Omental fat pad (tissue), 4 donors: Measurements from ENCODE around the gene DOK7. TPM values are rescaled to one million over a fixed set of nuclear protein-coding genes. Genes with fewer than 3 reads are reported as not detected.

Experiments
- ATAC-seq: fragments of 150-250 bp; one replicate; pipeline ENCODE4 v1.9.1; 2016; ENCODE audit warnings: mild to moderate bottlenecking, moderate library complexity; ENCODE audit not compliant: low FRiP score
- DNase-seq: peaks from one replicate; pipeline ENCODE4 v3.0.0-alpha.2; 2019; ENCODE audit warnings: low spot score
- CTCF ChIP-seq, 3 donors: fragments of 450-650 bp; IDR thresholded peaks; one replicate each; pipeline ENCODE4 v1.5.1; 2016 to 2017; ENCODE audit warnings: antibody characterized with exemption in 3 of 3, mild to moderate bottlenecking in 3 of 3, moderate library complexity in 2 of 3
- total RNA-seq, 4 donors: library from RNA; depleted of rRNA; stranded (reverse); fragments of >200 nt; gene quantifications; one replicate each; pipeline ENCODE4 v1.1.0, GENCODE V29; 2016

The DOK7 gene
- total RNA-seq, 4 donors from 2014 or later: not detected

GRCh38 chr4:3438847-3439180 lies 24.3 kb upstream of the DOK7 start:
- no peak for ATAC-seq

GRCh38 chr4:3439391-3439790 lies 23.7 kb upstream of the DOK7 start:
- no peak for TF ChIP-seq CTCF (IDR thresholded peaks at IDR 0.05)
- no peak for DNase-seq
- ATAC-seq: no peak

More at GRCh38 chr4:3438847-3439180, 24.3 kb upstream of the DOK7 start:
- TF ChIP-seq CTCF (IDR thresholded peaks at IDR 0.05): no peak
- no peak for DNase-seq

- ATAC-seq (no peak), DNase-seq (no peak)
- TF ChIP-seq CTCF (IDR thresholded peaks at IDR 0.05): no peak
These were observed 23.1 kb upstream of the DOK7 start for GRCh38 chr4:3440011-3440410.

GRCh38 chr4:3440979-3441500 lies 22.1 kb upstream of the DOK7 start:
- no peak for TF ChIP-seq CTCF (IDR thresholded peaks at IDR 0.05)
- ATAC-seq (no peak), DNase-seq (no peak)

- DNase-seq (no peak), ATAC-seq (no peak)
- no peak for TF ChIP-seq CTCF (IDR thresholded peaks at IDR 0.05)
These were observed 21.3 kb upstream of the DOK7 start, which contains the start of gene HGFAC for GRCh38 chr4:3441501-3442459. Gene HGFAC (plus strand): TSS chr4:3441968. CDS start chr4:3442002, 34 bp downstream.

- DNase-seq: no peak
- no peak for TF ChIP-seq CTCF (IDR thresholded peaks at IDR 0.05)
- ATAC-seq: no peak
These were observed 20.6 kb upstream of the DOK7 start for GRCh38 chr4:3442460-3442958.
